SHP77 (cell line): ENCODE data around the gene SUSD5.
"Not testable (repeated sequence)": the region's sequence is repeated elsewhere in the genome, so short reads cannot be mapped to it uniquely, and the experiment has no call there.

ENCODE experiments used
- DNase-seq, 2 experiments: peaks; one replicate each; lab custom pipeline; 2025; lab: John Stamatoyannopoulos, UW

The SUSD5 gene

DNA sequence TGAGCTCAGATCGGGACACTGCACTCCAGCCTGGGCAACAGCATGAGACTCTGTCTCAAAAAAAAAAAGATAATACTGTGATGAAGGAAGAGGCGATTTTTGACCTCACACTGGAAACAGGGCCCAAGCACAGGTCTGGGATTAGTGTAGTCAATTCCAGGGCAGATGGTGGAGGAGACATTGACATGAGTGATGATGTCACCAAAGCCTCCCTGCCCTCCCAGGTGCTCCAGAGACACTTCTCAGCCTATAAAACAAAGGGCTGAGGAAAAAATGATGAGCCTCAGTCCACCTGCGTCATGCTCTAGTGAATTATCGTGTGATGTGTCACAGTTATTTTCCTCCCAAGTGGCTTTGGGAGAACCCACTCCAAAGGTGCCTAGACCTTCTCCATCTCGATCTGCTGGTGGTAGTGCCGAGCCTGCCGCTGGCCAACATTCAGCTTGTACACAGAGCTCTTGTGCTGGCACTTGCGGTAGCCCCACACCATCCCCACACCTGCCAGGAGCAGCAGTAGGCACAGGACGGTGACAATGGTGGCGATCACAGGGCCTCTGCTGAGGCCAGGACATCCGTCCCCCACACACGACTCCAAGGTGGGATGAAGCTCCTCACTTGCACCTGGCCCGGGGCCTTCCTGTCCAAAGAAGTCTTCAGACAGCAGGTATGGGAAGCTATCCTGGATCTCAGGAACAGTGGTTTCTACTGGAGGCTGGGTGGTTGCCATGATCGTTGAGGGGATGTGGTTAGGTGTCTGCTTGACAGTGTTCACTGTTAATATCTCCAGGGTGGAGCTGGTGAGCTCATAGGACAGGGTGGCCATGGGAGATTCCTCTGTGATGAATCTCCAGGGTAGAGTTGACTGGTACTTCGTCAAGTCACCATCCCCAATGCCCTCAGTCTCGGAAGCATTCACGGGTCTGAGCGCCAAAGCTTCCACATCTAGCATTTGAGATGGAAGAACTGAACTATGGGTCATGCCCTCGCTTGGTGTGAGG, 65.9 kb downstream of the SUSD5 start:
- peak; percentile 73 to 87 for DNase-seq

DNA sequence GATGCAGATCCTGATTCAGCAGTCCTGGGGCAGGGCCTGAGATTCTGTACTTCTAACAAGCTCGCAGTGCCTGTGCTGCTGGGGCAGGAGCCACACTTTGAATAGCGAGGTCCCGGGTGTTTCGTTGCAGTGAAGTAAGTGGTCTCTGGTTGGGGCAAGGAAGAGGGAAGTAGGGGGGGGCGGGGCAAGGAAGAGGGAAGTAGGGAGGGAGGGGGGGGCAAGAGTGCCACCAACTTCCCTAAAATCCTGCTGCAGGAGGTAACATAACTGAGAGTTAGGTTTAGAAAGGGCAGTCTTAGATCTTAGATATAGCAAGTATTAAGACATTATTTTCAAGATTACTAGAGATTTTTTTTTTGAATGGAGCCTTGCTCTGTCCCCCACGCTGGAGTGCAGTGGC, 69.3 kb downstream of the SUSD5 start:
- DNase-seq, result no peak

DNA sequence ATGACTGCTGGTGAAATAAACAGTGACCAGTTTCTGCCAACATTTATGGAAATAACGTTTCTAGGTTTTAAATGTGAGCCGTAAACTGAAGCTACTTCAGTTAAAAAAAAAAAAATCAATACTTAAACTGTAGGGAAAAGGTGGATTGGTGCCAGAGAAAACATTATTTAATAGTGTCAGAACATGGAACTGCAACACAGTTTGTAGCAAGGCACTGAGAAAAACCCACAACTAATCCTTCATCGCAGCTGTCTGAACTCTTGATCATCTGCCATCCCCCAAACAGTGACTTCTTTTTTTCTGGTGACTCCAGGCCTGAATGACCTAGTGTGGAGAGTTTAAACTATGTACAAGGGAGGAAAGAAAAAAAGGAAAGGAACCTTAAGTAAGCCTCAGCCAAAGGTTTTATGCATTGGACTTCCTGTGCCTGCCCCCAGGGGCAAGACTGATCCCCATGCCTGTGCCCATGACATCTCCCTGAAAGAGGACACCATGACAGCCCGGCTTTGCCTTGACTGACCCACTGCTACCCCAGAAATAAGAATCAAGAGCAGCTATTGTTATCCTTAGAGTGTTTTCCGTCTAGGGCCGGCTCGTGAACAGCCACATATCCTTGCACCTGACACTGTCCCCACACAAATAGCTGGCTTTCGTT, 71.7 kb downstream of the SUSD5 start:
- peak; percentile 19 to 42 for DNase-seq

DNA sequence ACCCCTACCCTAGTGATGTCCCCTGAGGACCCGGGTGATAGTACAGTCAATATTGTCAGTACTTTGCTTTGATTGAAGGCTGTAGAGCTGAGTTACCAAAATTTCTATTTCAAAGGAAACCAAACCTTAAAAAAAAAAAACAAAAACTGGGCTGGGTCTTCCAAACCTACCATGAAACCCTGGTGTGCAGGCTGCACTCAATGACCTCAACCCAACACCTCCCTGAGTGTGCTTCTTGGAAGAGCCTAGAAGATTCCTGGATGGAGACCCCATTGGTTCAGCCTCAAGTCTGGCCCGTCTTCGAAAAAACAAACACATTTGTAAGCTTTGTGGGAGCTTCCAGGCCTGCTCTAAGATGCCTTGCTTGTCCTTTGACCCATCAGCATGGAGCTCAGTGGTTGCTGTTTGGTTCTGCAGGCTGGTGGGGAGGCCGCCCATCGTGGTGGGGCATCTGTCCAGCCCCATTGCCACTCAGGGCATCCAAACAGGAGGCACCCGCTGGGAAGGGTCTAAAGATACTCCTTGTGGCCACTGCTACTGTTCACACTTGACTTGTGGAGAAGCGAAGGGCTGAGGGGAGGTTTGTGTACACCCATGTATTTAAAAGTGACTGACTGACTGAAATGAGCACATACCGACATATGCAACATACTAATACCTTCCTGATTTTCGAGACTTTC, 72.6 kb downstream of the SUSD5 start:
- DNase-seq, result no peak

DNA sequence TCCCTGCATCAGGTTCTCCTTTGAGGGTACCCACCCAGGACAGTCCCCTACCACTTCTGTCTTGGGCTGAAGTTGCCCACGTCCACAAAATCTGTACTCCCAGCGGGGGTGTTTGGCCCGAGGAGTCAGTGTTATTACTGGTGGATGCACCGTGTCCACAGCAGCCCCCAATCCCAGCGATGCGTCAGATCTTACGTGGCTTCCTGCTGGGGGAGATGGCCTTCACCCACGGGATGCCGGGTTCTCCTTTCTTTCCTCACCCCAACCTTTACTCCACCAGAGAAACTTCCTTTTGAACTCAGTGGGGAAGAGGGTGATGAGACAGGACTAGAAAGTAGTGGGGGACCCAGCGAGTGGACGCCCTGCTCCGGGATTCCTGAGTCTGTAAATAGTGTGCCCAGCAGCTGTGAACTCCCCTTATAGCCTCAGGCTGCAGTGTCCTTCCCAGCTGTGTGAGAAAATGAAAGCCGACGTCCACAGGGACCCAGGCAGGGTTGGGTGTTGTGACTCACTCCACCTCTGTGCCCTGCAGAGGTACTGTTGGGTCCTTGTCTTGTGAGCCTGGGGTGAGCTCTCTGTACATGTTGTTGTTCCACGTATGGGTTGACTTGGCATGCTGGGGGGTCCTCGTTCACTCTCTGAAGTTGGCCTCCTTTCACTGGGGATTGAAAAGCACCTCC, 73.2 kb downstream of the SUSD5 start:
- no peak for DNase-seq

DNA sequence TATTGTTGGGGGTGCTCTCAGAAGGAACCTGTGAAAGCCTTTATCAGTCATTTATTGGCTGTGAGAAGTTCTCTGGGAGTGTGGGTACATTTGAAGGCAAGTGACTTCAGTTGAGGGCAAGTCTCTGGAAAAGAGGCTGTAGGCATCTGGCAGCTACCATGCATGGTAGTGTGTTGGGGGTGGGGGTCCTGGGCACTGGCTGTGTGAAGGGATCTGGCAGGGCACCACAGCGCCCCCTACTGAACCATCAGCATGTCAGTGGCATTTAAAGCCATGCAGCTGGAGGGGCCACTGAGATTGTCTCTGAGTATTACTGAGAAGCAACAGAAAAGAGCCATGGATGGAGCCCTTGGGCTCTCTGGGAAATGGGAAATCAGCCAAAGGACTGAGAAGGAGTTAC, 74.2 kb downstream of the SUSD5 start:
- no peak for DNase-seq

DNA sequence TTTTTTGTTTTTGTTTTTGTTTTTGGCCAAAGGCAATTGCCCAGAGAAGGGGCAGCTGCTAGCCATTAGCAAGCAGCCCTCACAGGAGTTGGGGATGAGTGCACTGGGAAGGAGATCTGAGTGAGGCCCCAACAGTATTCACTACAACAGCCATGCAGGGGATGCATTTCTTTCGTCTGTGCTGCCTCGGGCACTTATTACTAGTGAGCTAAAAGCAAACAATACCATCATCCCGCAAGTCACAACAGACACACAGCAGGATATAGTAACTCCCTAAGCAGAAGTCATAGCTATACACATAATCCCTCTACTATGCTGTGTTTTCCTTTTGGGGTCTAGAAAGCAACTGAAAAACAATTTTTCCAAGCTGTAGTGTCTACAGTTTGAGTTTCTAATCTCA, 77.6 kb downstream of the SUSD5 start:
- DNase-seq, result no peak

DNA sequence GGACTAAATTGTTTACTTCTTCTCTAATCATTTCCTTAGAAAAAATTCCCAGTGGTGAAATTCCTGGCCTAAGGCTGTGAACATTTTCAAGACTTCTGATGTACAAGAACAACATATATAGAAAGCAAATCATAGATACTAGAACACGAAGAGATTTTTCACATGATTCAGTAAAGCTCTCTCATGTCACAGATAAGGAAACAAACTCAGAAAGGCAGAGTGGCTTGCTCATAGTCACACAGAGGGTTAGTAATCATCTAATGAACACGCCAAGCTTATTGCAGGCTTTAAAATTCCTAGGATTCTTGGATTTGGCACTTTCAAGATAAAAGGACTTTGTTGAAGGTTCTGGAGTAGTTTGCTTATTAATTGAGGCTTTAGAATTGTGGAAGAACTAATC, 78.6 kb downstream of the SUSD5 start:
- no peak for DNase-seq

DNA sequence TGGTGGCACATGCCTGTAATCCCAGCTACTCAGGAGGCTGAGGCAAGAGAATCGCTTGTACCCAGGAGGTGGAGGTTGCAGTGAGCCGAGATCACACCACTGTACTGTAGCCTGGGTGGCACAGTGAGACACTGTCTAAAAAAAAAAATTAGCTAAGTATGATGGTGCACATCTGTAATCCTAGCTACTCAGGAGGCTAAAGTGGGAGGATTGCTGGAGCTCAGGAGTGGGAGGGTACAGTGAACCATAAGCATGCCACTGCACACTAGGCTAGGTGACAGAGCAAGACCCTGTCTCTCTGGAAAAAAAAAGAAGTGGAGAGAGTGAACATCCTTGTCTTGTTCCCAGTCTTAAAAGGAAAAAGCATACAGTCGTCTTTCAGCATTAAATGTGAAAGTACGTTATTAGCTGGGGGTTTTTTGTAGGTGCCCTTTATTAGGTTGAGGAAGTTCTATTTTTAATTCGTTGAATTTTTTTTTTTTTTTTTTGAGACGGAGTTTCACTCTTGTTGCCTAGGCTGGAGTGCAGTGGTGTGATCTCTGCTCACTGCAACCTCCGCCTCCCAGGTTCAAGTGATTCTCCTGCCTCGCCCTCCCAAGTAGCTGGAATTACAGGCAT, 79.5 kb downstream of the SUSD5 start:
- DNase-seq, result not testable (repeated sequence)

DNA sequence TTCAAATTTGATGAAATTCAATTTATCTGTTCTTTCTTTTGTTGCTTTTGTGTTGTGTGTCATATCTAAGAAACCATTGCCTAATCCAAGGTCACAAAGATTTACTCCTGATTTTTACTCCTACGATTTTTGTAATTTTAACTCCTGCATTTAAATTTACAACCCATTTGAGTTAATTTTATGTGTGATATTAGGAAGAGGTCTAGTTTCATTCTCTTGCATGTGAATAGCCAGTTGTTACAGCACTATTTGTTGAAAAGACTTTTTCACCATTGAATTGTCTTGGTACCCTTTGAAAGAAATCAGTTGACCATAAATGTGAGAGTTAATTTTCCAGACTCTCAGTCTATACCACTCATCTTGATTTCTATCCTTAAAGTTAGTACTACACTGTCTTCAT, 80.9 kb downstream of the SUSD5 start:
- DNase-seq, result no peak

DNA sequence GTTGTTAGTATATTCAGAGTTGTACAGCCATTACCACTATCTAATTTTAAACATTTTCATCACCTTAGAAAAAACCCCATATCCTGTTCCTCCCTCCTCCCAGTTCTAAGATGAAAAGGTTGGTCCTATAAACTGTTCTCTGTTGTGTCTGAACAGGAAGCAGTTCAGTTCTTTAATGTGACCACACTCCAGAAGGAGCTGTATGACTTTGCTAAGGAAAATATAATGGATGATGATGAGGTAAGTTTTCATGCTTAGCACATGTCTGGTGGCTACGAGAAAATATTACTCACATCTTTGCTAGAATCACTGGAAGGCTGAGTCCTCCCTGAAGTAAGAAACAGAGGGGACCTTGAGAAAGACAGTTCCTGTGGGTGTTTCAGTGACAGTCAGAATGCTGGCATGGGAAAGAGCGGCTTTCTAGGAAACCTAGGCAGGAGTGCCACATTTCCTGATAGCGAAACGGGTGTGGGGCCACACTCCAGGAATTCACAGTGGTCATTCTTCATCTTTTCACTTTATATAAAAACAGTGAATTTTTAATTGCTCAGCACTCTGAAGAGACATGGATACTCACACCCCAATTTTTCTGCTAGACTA, 84.5 kb downstream of the SUSD5 start:
- no peak for DNase-seq

DNA sequence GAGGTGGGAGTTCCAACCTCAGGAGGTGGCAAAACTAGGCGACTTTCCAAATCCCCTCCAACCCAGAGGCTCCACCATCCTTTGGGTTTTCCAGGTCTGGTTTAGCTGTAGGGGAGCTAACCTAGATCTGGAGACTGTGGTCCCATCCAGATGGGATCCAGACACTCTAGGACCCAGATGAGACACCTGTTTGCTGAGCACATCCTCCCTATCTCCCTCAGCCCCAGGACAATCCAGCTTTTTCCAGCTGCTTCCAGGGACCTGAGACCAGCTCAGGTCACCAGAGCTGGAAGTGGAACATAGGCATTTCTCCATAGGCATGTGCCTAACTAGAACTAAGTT, 86.6 kb downstream of the SUSD5 start:
- DNase-seq, result no peak

DNA sequence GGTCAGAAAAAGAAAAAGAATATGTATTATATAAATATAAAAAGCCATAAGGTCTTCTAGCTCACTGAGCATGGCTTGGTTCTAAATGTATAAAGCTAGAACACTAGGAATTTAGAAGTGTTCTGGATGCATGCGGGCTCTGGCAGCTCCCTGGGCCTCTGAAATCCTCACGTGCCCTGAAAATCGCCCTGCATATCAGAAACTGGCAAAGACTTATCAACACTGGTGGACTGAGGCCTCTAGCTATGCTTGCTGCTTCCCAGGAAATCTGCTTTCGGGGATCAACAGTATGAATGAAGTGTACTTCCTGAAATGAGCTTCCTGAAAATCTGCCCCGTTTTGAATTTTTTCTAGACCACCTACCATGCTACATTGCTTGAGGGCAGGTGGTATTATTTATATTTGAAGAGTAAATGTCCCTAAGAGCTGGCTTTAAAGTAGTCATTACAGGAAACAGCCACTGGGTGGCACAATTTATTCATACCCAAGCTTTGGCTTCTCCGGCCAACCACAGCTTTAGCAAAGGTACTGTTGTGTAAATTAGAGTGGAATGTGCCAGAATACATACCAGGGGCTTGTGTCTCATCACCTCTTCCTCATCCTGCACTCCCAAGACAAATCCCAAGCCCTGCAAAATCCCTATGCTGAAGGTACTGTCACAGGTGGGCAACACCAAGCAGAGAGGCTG, 87.1 kb downstream of the SUSD5 start:
- peak; percentile 60 to 63 for DNase-seq

DNA sequence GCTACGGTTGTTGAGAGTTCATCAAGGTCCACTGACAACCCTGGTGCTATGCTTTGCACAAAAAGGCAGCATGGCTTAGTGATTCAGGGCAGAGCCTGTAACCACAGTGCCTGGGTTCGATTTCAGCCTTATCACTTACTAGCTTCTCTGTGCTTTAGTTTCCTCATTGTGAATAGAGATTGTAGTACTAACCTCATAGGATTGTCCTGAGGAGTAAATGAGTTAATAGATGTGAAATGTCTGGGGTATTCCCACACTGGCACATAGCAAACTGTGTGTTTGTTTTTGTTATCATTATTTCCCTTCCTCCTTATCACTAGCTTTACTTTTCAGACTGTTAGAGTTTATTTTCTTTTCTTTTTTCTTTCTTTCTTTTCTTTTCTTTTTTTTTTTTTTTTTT, 88.5 kb downstream of the SUSD5 start:
- DNase-seq, result no peak

DNA sequence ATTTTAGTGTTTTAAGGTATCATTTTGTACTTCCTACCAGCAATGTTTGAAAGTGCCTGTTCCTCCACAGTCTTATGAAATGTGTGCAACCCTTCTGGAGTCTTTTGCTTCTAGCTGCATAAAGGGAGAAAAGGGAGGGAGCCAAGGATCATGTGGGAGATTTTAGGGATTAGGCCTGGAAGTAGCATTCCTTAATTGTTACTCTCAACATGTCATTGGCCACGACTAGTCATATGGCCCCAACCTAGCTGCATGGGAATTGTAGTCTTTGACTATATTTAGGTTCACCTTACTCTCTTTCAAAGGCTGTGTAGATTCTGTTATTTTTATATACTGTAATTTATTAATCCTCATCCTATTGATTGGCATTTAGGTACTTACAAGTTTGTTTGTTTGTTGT, 89.9 kb downstream of the SUSD5 start:
- no peak for DNase-seq

DNA sequence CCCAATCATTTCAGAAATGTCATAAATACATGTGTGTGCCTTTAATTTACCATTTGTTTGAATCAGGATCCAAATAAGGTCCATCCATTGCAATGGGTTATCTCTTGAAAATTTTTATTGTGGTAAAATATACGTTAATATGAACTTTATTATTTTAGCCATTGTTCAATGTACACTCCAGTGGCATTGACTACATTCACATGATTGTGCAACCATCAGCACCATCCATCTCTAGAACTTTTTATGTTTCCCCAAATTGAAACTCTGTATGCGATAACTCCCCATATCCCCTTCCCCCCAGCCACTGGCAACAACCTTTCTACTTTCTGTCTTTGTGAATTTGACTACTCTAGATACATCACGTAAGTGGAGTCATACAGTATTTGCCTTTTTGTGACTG, 92.8 kb downstream of the SUSD5 start:
- no peak for DNase-seq

DNA sequence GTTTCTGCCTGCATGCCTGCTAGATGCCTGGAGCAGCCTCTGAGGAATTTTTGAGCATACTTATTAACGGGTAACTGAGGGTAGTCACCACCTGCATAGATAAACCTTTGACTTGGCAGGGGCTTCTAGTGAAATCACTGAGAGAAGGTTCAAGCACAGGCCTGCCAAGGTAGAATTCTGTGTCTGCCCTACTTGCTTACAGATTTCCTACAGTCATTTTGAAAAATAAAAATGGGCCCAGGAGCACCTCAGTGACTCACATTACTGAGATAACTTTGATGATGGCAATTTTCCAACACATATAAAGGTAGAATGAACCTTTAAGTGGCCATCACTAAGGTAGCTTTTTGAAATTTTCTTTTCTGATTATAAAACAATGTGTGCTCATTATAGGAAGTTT, 94.0 kb downstream of the SUSD5 start:
- DNase-seq, result no peak

DNA sequence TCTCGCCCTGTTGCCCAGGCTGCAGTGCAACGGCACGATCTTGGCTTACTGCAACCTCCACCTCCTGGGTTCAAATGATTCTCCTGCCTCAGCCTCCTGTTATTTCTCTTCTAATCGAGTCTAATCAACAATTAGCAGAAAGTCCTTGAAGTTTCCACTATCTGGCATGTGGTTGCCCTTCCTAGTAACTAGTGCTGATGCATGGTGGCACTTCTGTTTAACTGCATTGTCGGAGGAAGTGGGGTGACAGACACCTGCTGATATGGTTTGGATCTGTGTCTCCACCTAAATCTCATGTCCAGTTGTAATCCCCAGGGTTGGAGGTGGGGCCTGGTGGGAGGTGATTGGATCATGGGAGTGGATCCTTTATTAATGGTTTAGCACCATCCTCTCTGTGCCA, 95.6 kb downstream of the SUSD5 start:
- no peak for DNase-seq

DNA sequence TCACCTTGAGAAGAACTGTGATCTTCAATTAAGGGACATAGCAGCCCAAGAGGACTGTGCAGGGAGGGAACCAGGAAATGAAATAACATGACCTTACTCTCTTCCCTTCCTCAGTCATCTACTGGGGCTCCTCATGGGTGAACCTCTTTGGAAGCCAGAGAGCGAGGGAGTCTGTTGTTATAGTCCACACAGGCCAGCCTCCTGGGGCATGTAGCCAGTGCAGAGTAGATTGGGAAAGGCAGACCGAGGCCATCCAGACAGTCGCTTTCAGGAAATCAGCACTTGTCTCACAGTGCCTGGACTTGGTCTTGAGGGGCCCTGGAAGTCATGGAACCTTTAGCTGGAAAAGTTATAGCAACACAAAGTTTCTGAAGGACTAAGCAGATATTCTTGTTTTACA, 98.7 kb downstream of the SUSD5 start:
- no peak for DNase-seq

DNA sequence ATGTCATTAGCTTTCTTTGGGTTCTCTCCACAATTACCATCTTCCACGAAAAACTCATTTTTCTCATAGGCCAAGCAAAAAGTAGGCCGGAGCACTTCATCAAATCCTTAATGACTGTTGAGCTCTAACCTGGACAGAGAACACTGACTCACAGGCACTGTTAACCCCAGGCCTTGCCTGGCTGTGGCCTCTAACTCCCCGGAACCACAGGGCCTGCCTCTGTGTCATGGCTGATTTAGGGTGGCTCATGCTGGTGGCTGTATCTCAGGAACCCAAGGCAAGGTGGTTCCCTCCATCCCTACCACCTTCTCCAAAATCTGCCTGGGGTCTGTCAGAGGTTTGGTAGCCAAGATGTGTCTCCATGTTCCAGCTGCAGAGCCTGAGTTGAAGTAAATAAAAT, 101.1 kb downstream of the SUSD5 start:
- no peak for DNase-seq
